ENCODE data around the gene IGF2BP2.

DNA sequence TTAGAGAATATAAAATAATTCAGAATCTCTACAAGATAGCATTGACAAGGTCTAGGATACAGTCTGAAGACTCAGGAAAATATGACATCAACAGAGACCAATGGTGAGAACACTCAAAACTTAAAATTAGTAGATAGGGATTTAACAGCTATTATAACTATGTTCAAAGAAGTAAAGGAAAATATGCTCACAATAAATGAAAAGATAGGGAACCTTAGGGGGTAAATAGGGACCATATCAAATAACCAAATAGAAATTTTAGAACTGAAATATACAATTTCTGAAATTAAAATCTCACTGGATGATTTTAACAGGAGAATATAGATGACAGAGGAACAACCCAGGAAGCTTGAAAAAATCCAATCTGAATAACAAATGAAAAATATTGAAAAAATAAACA, 31.8 kb upstream of the IGF2BP2 start:
- no peak for TF ChIP-seq EZH2 (IDR thresholded peaks at IDR 0.05; ENCODE audit: borderline replicate concordance, low read depth, low read length, poor library complexity, severe bottlenecking)
- TF ChIP-seq, protein P1, sequence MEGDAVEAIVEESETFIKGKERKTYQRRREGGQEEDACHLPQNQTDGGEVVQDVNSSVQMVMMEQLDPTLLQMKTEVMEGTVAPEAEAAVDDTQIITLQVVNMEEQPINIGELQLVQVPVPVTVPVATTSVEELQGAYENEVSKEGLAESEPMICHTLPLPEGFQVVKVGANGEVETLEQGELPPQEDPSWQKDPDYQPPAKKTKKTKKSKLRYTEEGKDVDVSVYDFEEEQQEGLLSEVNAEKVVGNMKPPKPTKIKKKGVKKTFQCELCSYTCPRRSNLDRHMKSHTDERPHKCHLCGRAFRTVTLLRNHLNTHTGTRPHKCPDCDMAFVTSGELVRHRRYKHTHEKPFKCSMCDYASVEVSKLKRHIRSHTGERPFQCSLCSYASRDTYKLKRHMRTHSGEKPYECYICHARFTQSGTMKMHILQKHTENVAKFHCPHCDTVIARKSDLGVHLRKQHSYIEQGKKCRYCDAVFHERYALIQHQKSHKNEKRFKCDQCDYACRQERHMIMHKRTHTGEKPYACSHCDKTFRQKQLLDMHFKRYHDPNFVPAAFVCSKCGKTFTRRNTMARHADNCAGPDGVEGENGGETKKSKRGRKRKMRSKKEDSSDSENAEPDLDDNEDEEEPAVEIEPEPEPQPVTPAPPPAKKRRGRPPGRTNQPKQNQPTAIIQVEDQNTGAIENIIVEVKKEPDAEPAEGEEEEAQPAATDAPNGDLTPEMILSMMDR (conservative IDR thresholded peaks at IDR 0.05; ENCODE audit: low read depth, low read length): no peak

All from A673 (cell line).